HL-60 (cell line): ENCODE measurements around the gene CPED1.

Experiments used
- DNase-seq, 2 experiments: peaks; one replicate each; pipeline ENCODE4 v3.0.0-alpha.2; 2010 to 2020; ENCODE audit warnings: low read depth in 1 of 2, low spot score in 1 of 2
- H3K27ac ChIP-seq: fragments of 250-450 bp; sonication (Bioruptor Pico); replicated peaks from 2 replicates; pipeline ENCODE4 v1.5.1; 2020; ENCODE audit warnings: mild to moderate bottlenecking, moderate library complexity
- H3K27me3 ChIP-seq: fragments of 250-450 bp; sonication (Bioruptor Pico); 2 replicates; pipeline ENCODE4 v1.5.1; 2021; ENCODE audit warnings: mild to moderate bottlenecking, moderate library complexity; ENCODE audit not compliant: insufficient read depth, poor library complexity, severe bottlenecking
- H3K4me3 ChIP-seq: replicated peaks from 2 replicates; pipeline ENCODE4 v1.5.1; 2011; ENCODE audit warnings: mild to moderate bottlenecking, control low read depth, low read length; ENCODE audit not compliant: insufficient read depth
- GABPA ChIP-seq: IDR thresholded peaks from 2 replicates; pipeline ENCODE4 v1.6.1; 2012; ENCODE audit warnings: low read depth
- POLR2AphosphoS5 ChIP-seq: IDR thresholded peaks from 2 replicates; pipeline ENCODE4 v1.6.1; 2012; ENCODE audit warnings: low read depth
- SPI1 ChIP-seq: IDR thresholded peaks from 2 replicates; pipeline ENCODE4 v1.6.1; 2012; ENCODE audit warnings: low read depth, mild to moderate bottlenecking, borderline replicate concordance
- TF ChIP-seq, protein P1 (sequence below): IDR thresholded peaks from one replicate; pipeline ENCODE4 v1.5.1; 2011; ENCODE audit warnings: low read length, control low read depth, inconsistent platforms; ENCODE audit not compliant: insufficient read depth
- TF ChIP-seq, protein P2 (sequence below): IDR thresholded peaks from 2 replicates; pipeline ENCODE4 v1.6.1; 2012; ENCODE audit warnings: low read depth; ENCODE audit not compliant: insufficient replicate concordance

The CPED1 gene

DNA sequence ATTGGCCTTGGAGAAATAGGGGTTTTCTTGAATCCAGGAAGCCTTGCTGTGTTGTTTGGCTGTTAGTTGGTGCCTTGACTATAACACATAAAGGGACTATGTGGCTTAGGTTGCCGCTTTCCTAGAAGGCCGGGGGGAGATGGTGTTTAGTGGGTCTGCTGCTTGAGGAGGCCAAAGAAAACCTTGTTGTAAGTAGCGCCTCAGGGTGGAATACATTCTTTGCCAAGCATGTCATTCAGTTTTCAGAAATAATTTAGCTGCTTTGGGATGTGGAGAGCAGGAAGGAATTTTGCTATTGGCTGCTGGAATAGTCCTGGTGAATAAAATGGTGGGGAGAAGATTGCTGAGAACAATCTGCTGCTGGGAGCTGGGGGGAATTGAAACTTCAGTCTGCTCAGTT lies 207.4 kb downstream of the CPED1 start:
- Histone ChIP-seq H3K27me3 (no peaks in the 10 kb centered on the region), H3K27ac (no peak overlapping the region), H3K4me3 (no peak overlapping the region)
- no peak for TF ChIP-seq SPI1
- DNase-seq = no peak

DNA sequence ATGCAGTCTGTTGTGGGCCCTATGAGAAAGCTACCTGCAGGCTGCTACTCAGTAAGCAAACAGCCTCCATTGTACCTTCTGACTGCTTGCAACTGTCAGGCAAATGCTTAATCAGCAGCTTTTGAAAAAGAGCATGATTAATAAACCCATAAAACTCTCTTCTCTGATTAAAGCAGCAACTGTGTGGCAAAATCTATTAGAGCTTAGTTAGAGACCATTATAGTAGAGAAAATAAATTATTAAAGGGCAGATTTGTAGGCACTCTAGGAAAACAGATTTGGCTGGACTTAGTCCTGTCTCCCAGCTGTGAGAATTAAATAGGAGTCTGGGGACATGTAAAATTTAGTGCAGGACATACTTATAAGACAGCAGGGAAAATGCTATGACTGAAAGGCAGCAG lies 207.8 kb downstream of the CPED1 start:
- TF ChIP-seq SPI1 (no peak), POLR2AphosphoS5 (no peak), GABPA (no peak)
- TF ChIP-seq, protein P1, sequence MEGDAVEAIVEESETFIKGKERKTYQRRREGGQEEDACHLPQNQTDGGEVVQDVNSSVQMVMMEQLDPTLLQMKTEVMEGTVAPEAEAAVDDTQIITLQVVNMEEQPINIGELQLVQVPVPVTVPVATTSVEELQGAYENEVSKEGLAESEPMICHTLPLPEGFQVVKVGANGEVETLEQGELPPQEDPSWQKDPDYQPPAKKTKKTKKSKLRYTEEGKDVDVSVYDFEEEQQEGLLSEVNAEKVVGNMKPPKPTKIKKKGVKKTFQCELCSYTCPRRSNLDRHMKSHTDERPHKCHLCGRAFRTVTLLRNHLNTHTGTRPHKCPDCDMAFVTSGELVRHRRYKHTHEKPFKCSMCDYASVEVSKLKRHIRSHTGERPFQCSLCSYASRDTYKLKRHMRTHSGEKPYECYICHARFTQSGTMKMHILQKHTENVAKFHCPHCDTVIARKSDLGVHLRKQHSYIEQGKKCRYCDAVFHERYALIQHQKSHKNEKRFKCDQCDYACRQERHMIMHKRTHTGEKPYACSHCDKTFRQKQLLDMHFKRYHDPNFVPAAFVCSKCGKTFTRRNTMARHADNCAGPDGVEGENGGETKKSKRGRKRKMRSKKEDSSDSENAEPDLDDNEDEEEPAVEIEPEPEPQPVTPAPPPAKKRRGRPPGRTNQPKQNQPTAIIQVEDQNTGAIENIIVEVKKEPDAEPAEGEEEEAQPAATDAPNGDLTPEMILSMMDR = no peak
- TF ChIP-seq, protein P2, sequence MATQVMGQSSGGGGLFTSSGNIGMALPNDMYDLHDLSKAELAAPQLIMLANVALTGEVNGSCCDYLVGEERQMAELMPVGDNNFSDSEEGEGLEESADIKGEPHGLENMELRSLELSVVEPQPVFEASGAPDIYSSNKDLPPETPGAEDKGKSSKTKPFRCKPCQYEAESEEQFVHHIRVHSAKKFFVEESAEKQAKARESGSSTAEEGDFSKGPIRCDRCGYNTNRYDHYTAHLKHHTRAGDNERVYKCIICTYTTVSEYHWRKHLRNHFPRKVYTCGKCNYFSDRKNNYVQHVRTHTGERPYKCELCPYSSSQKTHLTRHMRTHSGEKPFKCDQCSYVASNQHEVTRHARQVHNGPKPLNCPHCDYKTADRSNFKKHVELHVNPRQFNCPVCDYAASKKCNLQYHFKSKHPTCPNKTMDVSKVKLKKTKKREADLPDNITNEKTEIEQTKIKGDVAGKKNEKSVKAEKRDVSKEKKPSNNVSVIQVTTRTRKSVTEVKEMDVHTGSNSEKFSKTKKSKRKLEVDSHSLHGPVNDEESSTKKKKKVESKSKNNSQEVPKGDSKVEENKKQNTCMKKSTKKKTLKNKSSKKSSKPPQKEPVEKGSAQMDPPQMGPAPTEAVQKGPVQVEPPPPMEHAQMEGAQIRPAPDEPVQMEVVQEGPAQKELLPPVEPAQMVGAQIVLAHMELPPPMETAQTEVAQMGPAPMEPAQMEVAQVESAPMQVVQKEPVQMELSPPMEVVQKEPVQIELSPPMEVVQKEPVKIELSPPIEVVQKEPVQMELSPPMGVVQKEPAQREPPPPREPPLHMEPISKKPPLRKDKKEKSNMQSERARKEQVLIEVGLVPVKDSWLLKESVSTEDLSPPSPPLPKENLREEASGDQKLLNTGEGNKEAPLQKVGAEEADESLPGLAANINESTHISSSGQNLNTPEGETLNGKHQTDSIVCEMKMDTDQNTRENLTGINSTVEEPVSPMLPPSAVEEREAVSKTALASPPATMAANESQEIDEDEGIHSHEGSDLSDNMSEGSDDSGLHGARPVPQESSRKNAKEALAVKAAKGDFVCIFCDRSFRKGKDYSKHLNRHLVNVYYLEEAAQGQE = no peak
- no peak for DNase-seq
- Histone ChIP-seq H3K27ac (no peak overlapping the region), H3K4me3 (no peak overlapping the region), H3K27me3 (no peaks in the 10 kb centered on the region)

DNA sequence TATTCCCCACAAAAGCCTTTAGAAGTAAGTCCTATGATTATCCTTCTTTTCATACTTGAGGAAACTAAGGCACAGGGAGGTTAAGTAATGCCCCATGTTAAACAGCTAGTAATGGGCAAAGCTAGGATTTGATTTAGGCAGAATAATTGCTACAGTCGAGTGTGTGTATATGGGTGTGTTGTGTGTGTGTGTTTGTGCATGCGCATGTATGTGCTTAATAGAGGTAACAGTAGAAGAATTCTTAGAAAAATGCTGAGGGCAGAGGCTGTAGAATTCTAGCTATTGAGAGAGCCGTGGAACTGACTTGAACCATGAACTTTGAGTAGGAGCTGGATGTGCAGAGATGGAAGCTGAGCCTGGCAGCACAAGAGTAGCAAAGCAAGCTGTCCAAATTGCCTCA lies 208.9 kb downstream of the CPED1 start:
- no peak for TF ChIP-seq GABPA
- no peaks in the 10 kb centered on the region for H3K27me3 ChIP-seq
- H3K27ac ChIP-seq = no peak overlapping the region
- DNase-seq = no peak
- H3K4me3 ChIP-seq = no peak overlapping the region

DNA sequence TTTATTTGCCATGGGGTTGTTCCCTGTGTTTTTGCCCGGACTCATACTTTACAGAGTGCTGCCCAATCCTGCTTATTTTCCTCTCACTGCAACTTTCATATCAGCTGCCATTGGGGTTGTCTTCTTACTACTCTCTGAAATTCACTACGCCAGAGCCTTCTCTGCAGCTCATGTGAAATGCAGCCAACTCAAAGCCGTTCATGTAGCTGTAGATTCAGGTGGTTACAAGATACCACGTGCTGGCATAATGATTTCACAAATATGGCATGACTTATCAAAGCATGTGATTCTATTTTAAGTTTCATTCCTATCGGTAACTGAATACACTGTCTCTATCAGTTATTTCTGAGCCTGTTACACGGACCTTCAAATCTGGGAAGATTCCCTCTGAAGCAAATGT lies 210.0 kb downstream of the CPED1 start:
- Histone ChIP-seq H3K27me3 (no peaks in the 10 kb centered on the region), H3K27ac (no peak overlapping the region), H3K4me3 (no peak overlapping the region)
- TF ChIP-seq POLR2AphosphoS5 (no peak), SPI1 (no peak), GABPA (no peak)
- TF ChIP-seq, protein P1 = no peak
- TF ChIP-seq, protein P2 = no peak
- no peak for DNase-seq

DNA sequence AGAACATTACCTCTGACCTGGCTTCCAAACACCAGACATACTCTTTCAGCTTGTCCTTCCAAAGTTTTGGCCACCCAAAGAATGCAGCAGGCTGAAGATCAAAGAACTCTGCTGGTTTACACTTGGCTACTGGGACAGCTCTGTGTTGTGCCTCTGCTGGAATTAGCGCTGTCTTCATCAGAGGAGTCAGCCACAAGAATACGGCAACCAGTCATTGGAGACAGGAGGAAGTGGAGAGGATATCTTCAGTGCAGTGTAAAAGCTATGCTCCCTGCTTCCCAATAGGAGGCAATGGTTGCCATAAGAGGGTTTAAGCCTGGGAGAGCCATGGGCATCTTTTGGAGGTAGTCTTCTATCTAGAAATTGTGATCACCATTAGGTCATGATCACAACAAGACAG lies 213.6 kb downstream of the CPED1 start:
- no peaks in the 10 kb centered on the region for H3K27me3 ChIP-seq
- H3K27ac ChIP-seq = no peak overlapping the region
- no peak for DNase-seq
- H3K4me3 ChIP-seq = no peak overlapping the region
- TF ChIP-seq GABPA (no peak), POLR2AphosphoS5 (no peak), SPI1 (no peak)
- TF ChIP-seq, protein P1 = no peak
- TF ChIP-seq, protein P2 = no peak
